ENCODE measurements around the gene DDX46. TPM values are rescaled to one million over a fixed set of nuclear protein-coding genes. Genes with fewer than 3 reads are reported as not detected.
"Not testable (repeated sequence)": the region's sequence is repeated elsewhere in the genome, so short reads cannot be mapped to it uniquely, and the experiment has no call there.

The DDX46 gene
- polyA plus RNA-seq, 1 donor from 2014 or later = 46.8 TPM

GRCh38 chr5:134849434-134849933 is 90.9 kb downstream of the DDX46 start:
- not testable (repeated sequence) for H3K9me2 ChIP-seq (ENCODE audit: insufficient read depth, low read length); H3K27me3 ChIP-seq (ENCODE audit: insufficient read depth, low read depth, low read length); H3K27ac ChIP-seq (ENCODE audit: low read length); H4K20me1 ChIP-seq (ENCODE audit: insufficient read depth); H3K36me3 ChIP-seq (ENCODE audit: insufficient read depth, low read length); H3F3A ChIP-seq (ENCODE audit: insufficient read depth, low read length, poor library complexity, severe bottlenecking); H3K4me3 ChIP-seq (ENCODE audit: low read length); H2AFZ ChIP-seq (ENCODE audit: low read depth, low read length); H3K9ac ChIP-seq (ENCODE audit: low read length); H3K9me3 ChIP-seq (ENCODE audit: low read length); H3K4me2 ChIP-seq (ENCODE audit: low read length)
- H3K79me2 ChIP-seq (replicated peaks; ENCODE audit: insufficient read depth, low read length) = peaks cover 42% of the 10 kb centered on the region

- H3K36me3 ChIP-seq (ENCODE audit: insufficient read depth, low read length) = no peaks in the 10 kb centered on the region
- H3K4me2 ChIP-seq (ENCODE audit: low read length) = no peak overlapping the region
- no peak overlapping the region for H2AFZ ChIP-seq (ENCODE audit: low read depth, low read length)
- TF ChIP-seq EP300 (conservative IDR thresholded peaks at IDR 0.05; ENCODE audit: poor library complexity, severe bottlenecking) (no peak), MXI1 (conservative IDR thresholded peaks at IDR 0.05; ENCODE audit: poor library complexity, severe bottlenecking) (no peak), CTCF (IDR thresholded peaks at IDR 0.05; ENCODE audit: poor library complexity, severe bottlenecking) (peak; percentile 46), REST (IDR thresholded peaks at IDR 0.05; ENCODE audit: borderline replicate concordance) (no peak), TAF1 (IDR thresholded peaks at IDR 0.05; ENCODE audit: low read depth) (no peak), RAD21 (conservative IDR thresholded peaks at IDR 0.05) (no peak), EZH2 (IDR thresholded peaks at IDR 0.05; ENCODE audit: borderline replicate concordance, insufficient read depth, low read length, poor library complexity, severe bottlenecking) (no peak)
- H3K9ac ChIP-seq (ENCODE audit: low read length) = no peak overlapping the region
- no peaks in the 10 kb centered on the region for H3K9me2 ChIP-seq (ENCODE audit: insufficient read depth, low read length)
- no peak overlapping the region for H3K27ac ChIP-seq (ENCODE audit: low read length)
- H3K27me3 ChIP-seq (ENCODE audit: insufficient read depth, low read depth, low read length) = no peaks in the 10 kb centered on the region
- no peaks in the 10 kb centered on the region for H3F3A ChIP-seq (ENCODE audit: insufficient read depth, low read length, poor library complexity, severe bottlenecking)
- no peaks in the 10 kb centered on the region for H3K9me3 ChIP-seq (ENCODE audit: low read length)
- no peak overlapping the region for H3K4me3 ChIP-seq (ENCODE audit: low read length)
- H3K79me2 ChIP-seq (replicated peaks; ENCODE audit: insufficient read depth, low read length) = peaks cover 45% of the 10 kb centered on the region
- H4K20me1 ChIP-seq (ENCODE audit: insufficient read depth) = no peaks in the 10 kb centered on the region
Observed at GRCh38 chr5:134851307-134851923, 92.8 kb downstream of the DDX46 start.

- H3K79me2 ChIP-seq (replicated peaks; ENCODE audit: insufficient read depth, low read length); H3K27ac ChIP-seq (ENCODE audit: low read length); H3F3A ChIP-seq (ENCODE audit: insufficient read depth, low read length, poor library complexity, severe bottlenecking); H3K9me2 ChIP-seq (ENCODE audit: insufficient read depth, low read length); H2AFZ ChIP-seq (ENCODE audit: low read depth, low read length); H3K4me3 ChIP-seq (ENCODE audit: low read length); H3K36me3 ChIP-seq (ENCODE audit: insufficient read depth, low read length); H3K9ac ChIP-seq (ENCODE audit: low read length); H4K20me1 ChIP-seq (ENCODE audit: insufficient read depth); H3K9me3 ChIP-seq (ENCODE audit: low read length); H3K27me3 ChIP-seq (ENCODE audit: insufficient read depth, low read depth, low read length); H3K4me2 ChIP-seq (ENCODE audit: low read length): not testable (repeated sequence)
Observed at GRCh38 chr5:134856465-134856864, 97.9 kb downstream of the DDX46 start.
